ENCODE results near the gene CLRN1. TPM values are rescaled to one million over a fixed set of nuclear protein-coding genes. Genes with fewer than 3 reads are reported as not detected.

CLRN1 gene
- total RNA-seq, 4 donors from 2014 or later = not detected

- H3K27ac ChIP-seq = no peak overlapping the region
- no peaks in the 10 kb centered on the region for H3K4me1 ChIP-seq
- no peak for TF ChIP-seq EP300 (IDR thresholded peaks at IDR 0.05)
- TF ChIP-seq, protein P1, sequence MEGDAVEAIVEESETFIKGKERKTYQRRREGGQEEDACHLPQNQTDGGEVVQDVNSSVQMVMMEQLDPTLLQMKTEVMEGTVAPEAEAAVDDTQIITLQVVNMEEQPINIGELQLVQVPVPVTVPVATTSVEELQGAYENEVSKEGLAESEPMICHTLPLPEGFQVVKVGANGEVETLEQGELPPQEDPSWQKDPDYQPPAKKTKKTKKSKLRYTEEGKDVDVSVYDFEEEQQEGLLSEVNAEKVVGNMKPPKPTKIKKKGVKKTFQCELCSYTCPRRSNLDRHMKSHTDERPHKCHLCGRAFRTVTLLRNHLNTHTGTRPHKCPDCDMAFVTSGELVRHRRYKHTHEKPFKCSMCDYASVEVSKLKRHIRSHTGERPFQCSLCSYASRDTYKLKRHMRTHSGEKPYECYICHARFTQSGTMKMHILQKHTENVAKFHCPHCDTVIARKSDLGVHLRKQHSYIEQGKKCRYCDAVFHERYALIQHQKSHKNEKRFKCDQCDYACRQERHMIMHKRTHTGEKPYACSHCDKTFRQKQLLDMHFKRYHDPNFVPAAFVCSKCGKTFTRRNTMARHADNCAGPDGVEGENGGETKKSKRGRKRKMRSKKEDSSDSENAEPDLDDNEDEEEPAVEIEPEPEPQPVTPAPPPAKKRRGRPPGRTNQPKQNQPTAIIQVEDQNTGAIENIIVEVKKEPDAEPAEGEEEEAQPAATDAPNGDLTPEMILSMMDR (IDR thresholded peaks at IDR 0.05) = no peak
- TF ChIP-seq POLR2AphosphoS5 (IDR thresholded peaks at IDR 0.05) = no peak
- TF ChIP-seq POLR2A (IDR thresholded peaks at IDR 0.05) = no peak
- H3K4me3 ChIP-seq = no peak overlapping the region
- H3K9me3 ChIP-seq = no peaks in the 10 kb centered on the region
- ATAC-seq = no peak
- H3K27me3 ChIP-seq = peaks cover 4% of the 10 kb centered on the region
- 56 to 71% methylated on average over 2 of the region's 2 CpGs for WGBS, 2 donors (ENCODE audit: low coverage in 1 of 2)
- no peaks in the 10 kb centered on the region for H3K36me3 ChIP-seq
Measured at GRCh38 chr3:150936693-150937092, 35.8 kb downstream of the CLRN1 start.

- no peak overlapping the region for H3K27ac ChIP-seq
- H3K27me3 ChIP-seq = no peaks in the 10 kb centered on the region
- H3K36me3 ChIP-seq = no peaks in the 10 kb centered on the region
- TF ChIP-seq POLR2A (IDR thresholded peaks at IDR 0.05) = no peak
- no peak for TF ChIP-seq POLR2AphosphoS5 (IDR thresholded peaks at IDR 0.05)
- TF ChIP-seq, protein P1 (IDR thresholded peaks at IDR 0.05) = no peak
- no peak for TF ChIP-seq EP300 (IDR thresholded peaks at IDR 0.05)
- ATAC-seq = no peak
- no peak overlapping the region for H3K4me3 ChIP-seq
- no peaks in the 10 kb centered on the region for H3K4me1 ChIP-seq
- no peaks in the 10 kb centered on the region for H3K9me3 ChIP-seq
- WGBS, 2 donors (ENCODE audit: low coverage in 1 of 2) = 13 to 20% methylated on average over 1 of the region's 1 CpG
Measured at GRCh38 chr3:150933473-150933995, 39.0 kb downstream of the CLRN1 start.

DNA sequence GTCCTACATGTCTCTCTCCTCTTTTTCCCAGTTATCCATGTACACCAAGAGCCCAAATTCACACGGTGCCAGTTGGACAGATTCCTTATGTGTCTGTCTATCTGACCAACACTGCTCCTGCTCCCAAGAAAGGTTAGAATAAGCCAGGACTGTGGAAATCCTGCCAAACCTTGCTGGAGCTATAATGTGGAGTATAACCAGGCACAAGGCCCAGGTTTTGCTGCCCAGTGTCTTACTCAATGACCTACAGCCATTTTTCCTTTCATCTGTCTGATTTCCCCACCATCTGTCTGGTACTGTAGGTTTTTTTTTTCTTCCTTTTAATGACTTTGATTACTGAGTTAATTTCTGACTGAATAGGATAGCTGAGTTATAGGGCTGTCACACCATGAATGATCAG lies 40.8 kb downstream of the CLRN1 start:
- Histone ChIP-seq H3K36me3 (no peaks in the 10 kb centered on the region), H3K9me3 (no peaks in the 10 kb centered on the region), H3K4me1 (no peaks in the 10 kb centered on the region), H3K27me3 (no peaks in the 10 kb centered on the region), H3K27ac (no peak overlapping the region), H3K4me3 (no peak overlapping the region)
- TF ChIP-seq POLR2A (IDR thresholded peaks at IDR 0.05) (no peak), POLR2AphosphoS5 (IDR thresholded peaks at IDR 0.05) (no peak), EP300 (IDR thresholded peaks at IDR 0.05) (no peak)
- TF ChIP-seq, protein P1 (IDR thresholded peaks at IDR 0.05) = no peak
- 58 to 86% methylated on average over 1 of the region's 1 CpG for WGBS, 2 donors (ENCODE audit: low coverage in 1 of 2)
- no peak for ATAC-seq

DNA sequence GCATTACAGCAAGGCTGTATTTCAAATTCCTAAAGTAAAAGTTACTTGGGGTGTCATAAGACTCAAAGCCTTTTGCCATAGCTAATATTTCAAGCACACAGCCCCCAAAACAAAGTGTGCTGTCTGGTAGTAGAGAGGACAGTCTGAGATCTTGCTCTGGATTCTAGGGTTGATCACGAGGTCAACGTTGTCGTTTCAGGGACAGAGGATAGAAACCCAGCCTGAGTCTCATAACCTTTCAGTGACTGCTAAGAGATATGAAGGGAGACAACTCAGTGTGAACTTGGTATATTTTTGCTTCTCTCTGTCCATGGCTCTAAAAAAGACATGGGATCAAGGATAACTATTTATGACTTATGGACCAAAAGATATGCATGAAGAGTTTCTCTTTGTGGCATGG lies 41.7 kb downstream of the CLRN1 start:
- TF ChIP-seq, protein P1 (IDR thresholded peaks at IDR 0.05) = no peak
- TF ChIP-seq POLR2AphosphoS5 (IDR thresholded peaks at IDR 0.05) (no peak), EP300 (IDR thresholded peaks at IDR 0.05) (no peak)
- H3K9me3 ChIP-seq = no peaks in the 10 kb centered on the region
- H3K27ac ChIP-seq = no peak overlapping the region
- 52% methylated on average over 3 of the region's 3 CpGs; no CpG with 5 or more reads in 1 of the 2 donors for WGBS, 2 donors (ENCODE audit: low coverage in 1 of 2)
- H3K4me1 ChIP-seq = no peaks in the 10 kb centered on the region
- H3K36me3 ChIP-seq = no peaks in the 10 kb centered on the region
- H3K4me3 ChIP-seq = no peak overlapping the region
- no peak for ATAC-seq
- no peaks in the 10 kb centered on the region for H3K27me3 ChIP-seq

DNA sequence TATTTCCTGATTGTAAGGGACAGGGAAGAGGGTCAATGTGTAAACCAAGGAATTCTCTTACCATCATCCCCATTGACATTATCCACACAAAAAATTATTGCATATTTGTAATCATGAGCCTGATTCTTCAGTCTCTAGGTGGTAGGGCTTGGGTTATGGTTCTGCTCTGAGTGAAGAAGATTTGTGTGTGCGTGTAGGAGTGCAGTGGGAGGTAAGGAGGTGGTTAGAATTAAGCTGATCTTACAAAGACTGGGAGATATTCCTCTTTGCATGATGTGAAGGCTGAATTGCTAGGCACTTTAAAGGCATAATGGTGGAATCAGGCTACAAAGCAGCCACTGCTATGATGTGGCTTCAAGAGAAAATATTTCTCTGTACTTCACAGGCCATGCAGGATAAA lies 44.3 kb downstream of the CLRN1 start:
- Histone ChIP-seq H3K9me3 (no peaks in the 10 kb centered on the region), H3K27me3 (no peaks in the 10 kb centered on the region), H3K27ac (no peak overlapping the region), H3K4me3 (no peak overlapping the region), H3K4me1 (no peaks in the 10 kb centered on the region), H3K36me3 (no peaks in the 10 kb centered on the region)
- TF ChIP-seq POLR2AphosphoS5 (IDR thresholded peaks at IDR 0.05) = no peak
- TF ChIP-seq, protein P1 (IDR thresholded peaks at IDR 0.05) = no peak
- TF ChIP-seq EP300 (IDR thresholded peaks at IDR 0.05) = no peak
- no peak for TF ChIP-seq POLR2A (IDR thresholded peaks at IDR 0.05)
- ATAC-seq = no peak
- 71 to 91% methylated on average over 1 of the region's 1 CpG for WGBS, 2 donors (ENCODE audit: low coverage in 1 of 2)
